ENCODE measurements around the gene DAPL1.
"Not testable (repeated sequence)": the region's sequence is repeated elsewhere in the genome, so short reads cannot be mapped to it uniquely, and the experiment has no call there.

DAPL1 gene

DNA sequence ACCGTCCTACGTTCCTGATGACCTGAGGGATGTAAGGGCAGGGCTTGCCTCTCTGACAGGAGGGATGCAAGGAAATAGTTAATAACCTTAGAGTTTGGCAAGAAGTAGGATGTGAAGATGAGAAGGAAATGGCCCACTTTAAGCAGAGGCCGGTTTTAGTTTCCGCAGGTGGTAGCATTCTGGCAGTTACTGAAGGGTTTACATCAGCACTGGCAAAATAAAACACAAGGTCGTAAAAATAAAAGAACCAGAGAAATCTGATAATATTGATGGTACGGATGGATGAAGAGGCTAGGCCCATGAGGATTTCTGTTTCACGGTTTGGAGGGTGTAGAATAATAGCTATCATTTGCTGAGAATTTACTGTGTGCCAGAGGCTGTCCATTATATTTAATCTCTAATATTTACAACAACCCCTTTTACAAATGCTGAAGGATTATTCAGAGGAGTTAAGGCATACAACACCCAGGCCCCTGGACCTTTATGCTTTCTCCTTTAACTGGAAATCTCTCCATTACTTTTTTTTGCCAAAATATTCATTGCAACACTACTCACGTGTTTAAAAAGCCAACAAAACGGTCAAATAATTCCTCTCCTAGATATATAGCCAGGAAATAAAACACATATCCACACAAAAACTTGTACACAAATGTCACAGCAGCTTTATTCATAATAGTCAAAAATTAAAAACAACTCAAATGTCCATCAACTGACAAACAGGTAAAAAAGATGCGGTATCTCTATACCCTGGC lies 28.5 kb downstream of the DAPL1 start:
- Mint-ChIP-seq H3K27ac (no peak overlapping the region), H3K36me3 (ENCODE audit: low read depth) (no peaks in the 10 kb centered on the region), H3K27me3 (no peaks in the 10 kb centered on the region), H3K9me3 (no peaks in the 10 kb centered on the region), H3K4me1 (ENCODE audit: low read depth) (no peaks in the 10 kb centered on the region), H3K4me3 (no peak overlapping the region)
- DNase-seq: no peak

DNA sequence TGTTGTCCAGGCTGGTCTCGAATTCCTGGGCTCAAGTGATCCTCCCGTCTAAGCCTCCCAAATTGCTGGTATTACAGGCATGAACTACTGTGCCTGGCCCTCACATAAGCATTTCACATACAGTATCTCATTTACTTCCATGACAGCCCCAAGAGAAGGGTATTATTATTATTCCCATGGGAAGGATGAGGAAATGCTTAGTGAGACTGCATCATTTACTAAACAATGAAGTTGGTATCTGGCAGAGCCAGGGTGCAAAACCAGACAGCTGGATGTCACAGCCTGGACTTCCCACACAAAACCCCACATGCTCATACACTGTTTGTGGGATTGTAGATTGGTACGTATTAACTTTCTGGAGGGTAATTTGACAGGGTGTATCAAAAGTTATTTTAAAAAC lies 29.9 kb downstream of the DAPL1 start:
- DNase-seq: no peak
- H3K4me3 Mint-ChIP-seq: no peak overlapping the region
- no peak overlapping the region for H3K27ac Mint-ChIP-seq
- H3K4me1 Mint-ChIP-seq (ENCODE audit: low read depth): no peaks in the 10 kb centered on the region
- no peaks in the 10 kb centered on the region for H3K9me3 Mint-ChIP-seq
- peaks cover 3% of the 10 kb centered on the region for H3K27me3 Mint-ChIP-seq
- no peaks in the 10 kb centered on the region for H3K36me3 Mint-ChIP-seq (ENCODE audit: low read depth)

DNA sequence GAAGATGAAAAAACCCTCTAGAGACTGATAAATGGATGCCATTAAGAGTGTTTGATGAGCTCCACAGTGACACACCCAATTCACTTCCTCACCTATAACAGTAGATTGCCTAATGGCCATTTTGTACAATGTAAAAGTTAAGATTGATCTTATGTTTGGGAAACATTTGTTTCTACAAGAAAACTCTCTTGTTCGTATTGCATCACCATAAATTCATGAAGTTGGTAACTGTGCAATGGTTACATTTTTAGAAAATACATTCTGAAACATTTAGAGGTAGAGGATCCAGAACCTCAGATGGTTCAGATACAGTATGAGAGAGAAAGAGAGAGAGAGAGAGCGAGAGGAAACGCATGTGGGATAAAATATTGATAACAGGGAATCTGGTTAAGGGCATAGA lies 31.8 kb downstream of the DAPL1 start:
- H3K27me3 Mint-ChIP-seq: peaks cover 3% of the 10 kb centered on the region
- H3K27ac Mint-ChIP-seq: no peak overlapping the region
- no peaks in the 10 kb centered on the region for H3K36me3 Mint-ChIP-seq (ENCODE audit: low read depth)
- H3K4me1 Mint-ChIP-seq (ENCODE audit: low read depth): no peaks in the 10 kb centered on the region
- no peak for DNase-seq
- no peak overlapping the region for H3K4me3 Mint-ChIP-seq
- no peaks in the 10 kb centered on the region for H3K9me3 Mint-ChIP-seq

DNA sequence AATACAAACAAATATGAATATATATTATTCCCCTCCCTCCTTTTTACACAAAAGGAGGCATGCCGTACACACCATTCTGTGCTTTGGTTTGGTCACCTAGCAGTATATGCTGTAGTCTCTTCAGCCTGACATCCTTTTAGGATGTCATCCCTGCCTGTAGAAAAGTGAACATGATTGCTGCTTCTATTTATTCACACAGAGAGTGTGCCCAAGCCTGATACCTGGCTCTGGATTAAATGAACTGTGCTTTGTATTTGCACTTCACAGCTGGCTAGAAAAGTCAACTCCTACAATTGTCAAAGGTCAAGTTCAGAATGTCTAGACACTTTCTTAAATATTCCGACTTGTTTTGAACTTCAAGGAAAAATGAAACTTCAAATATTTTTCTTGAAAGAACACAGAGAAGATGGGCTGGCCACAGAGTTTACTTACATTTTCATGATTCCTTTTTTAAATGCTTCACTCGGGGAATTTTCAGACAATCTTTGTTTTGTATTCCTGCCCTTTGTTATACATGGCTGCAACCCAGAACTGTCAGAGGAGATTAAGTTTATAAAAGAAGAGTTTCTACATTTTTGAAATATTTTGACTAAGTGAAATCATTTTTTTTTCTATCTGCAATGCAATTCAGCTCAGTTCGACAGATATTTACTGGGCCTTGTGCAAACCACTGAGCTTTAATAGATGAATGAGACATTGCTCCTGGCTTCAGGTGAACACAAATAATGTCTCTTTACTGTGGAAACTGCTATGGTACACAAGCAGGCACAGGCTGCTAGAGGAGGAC lies 33.5 kb downstream of the DAPL1 start:
- H3K27ac Mint-ChIP-seq: no peak overlapping the region

DNA sequence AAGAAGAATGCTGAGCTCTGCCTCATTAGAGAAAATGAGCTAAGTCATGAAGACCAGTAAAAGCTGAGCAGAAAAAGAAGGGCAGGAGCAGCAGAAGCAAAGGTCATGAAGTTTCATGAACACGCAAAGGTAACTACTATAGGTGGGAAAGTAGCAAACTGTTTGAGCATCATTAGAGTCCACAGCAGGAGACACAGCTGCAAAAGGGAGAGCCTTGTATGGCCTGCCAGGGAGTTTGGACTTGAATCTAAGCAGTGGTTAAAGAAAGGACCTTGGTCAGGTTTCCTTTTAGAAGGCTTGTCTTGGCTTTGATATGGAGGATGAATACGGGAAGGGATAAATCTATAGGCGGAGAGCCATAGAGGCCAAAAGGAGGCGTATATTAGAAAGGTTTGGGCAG lies 34.0 kb downstream of the DAPL1 start:
- no peaks in the 10 kb centered on the region for H3K9me3 Mint-ChIP-seq
- DNase-seq: no peak
- H3K4me1 Mint-ChIP-seq (ENCODE audit: low read depth): no peaks in the 10 kb centered on the region
- H3K4me3 Mint-ChIP-seq: no peak overlapping the region
- peaks cover 3% of the 10 kb centered on the region for H3K27me3 Mint-ChIP-seq
- no peaks in the 10 kb centered on the region for H3K36me3 Mint-ChIP-seq (ENCODE audit: low read depth)
- no peak overlapping the region for H3K27ac Mint-ChIP-seq

More for the DNA sequence above, 33.5 kb downstream of the DAPL1 start:
- DNase-seq: no peak
- no peaks in the 10 kb centered on the region for H3K4me1 Mint-ChIP-seq (ENCODE audit: low read depth)
- H3K36me3 Mint-ChIP-seq (ENCODE audit: low read depth): no peaks in the 10 kb centered on the region
- H3K9me3 Mint-ChIP-seq: no peaks in the 10 kb centered on the region
- peaks cover 3% of the 10 kb centered on the region for H3K27me3 Mint-ChIP-seq
- no peak overlapping the region for H3K4me3 Mint-ChIP-seq

DNA sequence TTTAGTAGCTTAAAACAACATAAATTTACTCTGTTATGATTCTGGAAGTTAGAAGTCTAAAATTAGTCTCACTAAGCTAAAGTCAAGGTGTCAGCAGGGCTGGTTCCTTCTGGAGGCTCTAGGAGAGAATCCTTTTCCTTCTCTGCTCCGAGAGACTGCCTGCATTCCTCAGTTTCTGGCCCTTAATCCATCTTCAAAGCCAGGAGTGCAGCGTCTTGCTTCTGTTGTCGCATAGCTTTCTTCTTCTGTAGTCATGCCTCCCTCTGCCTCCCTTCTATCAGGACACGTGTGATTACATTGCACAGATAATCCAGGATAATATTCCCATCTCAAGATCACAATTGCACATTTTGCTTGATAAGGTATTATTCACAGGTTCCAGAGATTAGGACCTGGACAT lies 35.1 kb downstream of the DAPL1 start:
- Mint-ChIP-seq H3K9me3 (no peaks in the 10 kb centered on the region), H3K4me1 (ENCODE audit: low read depth) (no peaks in the 10 kb centered on the region), H3K36me3 (ENCODE audit: low read depth) (no peaks in the 10 kb centered on the region), H3K4me3 (no peak overlapping the region), H3K27ac (no peak overlapping the region), H3K27me3 (peaks cover 3% of the 10 kb centered on the region)
- no peak for DNase-seq

DNA sequence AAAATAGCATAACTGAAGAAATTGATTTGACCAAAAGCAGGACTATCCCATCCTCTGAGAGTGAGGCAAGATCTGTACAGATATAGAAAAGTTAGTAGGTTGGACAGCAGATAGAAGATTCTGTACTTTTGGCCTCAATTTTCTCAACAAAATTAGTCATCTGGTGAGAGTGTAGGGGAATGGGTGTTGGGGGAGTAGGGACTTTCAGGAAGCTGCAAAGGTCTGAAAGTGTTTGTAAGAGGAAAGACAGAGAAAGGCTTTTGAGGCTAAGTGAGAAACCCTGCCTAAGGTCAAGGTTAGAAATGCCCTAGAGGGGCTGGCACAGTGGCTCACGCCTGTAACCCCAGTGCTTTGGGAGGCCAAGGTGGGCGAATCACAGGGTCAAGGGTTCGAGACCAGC lies 40.3 kb downstream of the DAPL1 start:
- peaks cover 2% of the 10 kb centered on the region for H3K27me3 Mint-ChIP-seq
- no peak for DNase-seq
- H3K36me3 Mint-ChIP-seq (ENCODE audit: low read depth): no peaks in the 10 kb centered on the region
- H3K9me3 Mint-ChIP-seq: no peaks in the 10 kb centered on the region
- H3K4me3 Mint-ChIP-seq: no peak overlapping the region
- no peaks in the 10 kb centered on the region for H3K4me1 Mint-ChIP-seq (ENCODE audit: low read depth)
- H3K27ac Mint-ChIP-seq: no peak overlapping the region

DNA sequence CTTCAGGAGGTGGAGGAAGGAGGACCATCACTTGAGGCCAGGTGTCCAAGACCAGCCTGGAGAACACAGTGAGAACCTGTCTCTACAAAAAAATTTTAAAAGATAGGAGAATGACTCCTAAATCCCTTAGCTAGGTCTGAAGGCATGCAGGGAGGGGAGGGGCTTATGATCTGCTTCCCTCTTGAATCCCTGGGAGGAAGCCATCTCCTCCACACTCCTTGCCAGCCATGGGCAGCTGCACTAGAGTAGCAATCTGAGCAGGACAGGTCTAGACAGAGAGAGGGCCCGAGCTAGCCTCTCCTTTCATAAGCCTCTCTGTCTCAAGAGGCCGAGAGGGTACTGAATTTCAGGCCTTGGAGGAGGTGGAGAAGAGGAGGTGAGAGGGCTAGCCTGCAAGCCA lies 42.5 kb downstream of the DAPL1 start:
- Mint-ChIP-seq H3K4me3 (no peak overlapping the region), H3K36me3 (ENCODE audit: low read depth) (no peaks in the 10 kb centered on the region), H3K4me1 (ENCODE audit: low read depth) (no peaks in the 10 kb centered on the region), H3K27ac (no peak overlapping the region), H3K9me3 (no peaks in the 10 kb centered on the region), H3K27me3 (peaks cover 10% of the 10 kb centered on the region)
- no peak for DNase-seq

DNA sequence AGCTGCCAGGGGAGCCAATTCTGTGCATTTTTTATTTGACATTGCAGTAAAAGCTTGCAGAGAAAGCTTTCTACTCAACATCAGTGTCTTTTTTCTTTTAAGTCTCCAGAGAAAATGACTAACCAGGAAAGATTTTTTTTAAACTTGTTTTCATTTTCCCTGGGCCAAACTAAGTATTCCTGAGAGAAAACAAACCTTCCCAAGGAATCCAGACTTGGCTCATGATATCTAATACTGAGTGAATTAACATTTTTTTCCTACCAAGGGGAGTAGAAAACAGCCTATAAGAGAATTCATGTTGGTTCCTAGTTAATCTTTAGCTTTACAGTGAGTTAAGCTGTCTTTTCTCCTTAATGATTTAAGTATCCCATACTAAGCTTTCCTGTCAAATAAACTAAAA lies 46.7 kb downstream of the DAPL1 start:
- no peaks in the 10 kb centered on the region for H3K36me3 Mint-ChIP-seq (ENCODE audit: low read depth)
- no peak for DNase-seq
- no peaks in the 10 kb centered on the region for H3K9me3 Mint-ChIP-seq
- H3K27ac Mint-ChIP-seq: no peak overlapping the region
- H3K27me3 Mint-ChIP-seq: peaks cover 13% of the 10 kb centered on the region
- H3K4me1 Mint-ChIP-seq (ENCODE audit: low read depth): no peaks in the 10 kb centered on the region
- H3K4me3 Mint-ChIP-seq: no peak overlapping the region

DNA sequence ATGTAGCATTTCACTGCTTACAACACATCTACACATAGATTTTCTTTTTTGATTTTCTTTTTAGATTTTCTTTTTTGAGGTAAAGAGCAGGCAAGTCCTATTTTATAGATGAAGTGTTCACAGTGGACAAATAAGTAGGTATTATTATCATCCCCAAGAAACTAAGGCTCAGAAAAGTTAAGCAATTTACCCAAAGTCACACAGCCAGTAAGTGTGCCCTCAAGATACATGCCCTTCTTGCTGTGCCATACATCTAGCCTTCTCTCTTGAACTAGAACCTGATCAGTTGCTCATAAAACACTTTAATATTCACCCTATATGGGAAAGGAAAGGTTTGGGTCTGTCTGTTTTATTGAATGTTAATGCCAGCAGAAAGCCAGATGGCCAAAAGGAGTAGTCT lies 50.3 kb downstream of the DAPL1 start:
- H3K36me3 Mint-ChIP-seq (ENCODE audit: low read depth): no peaks in the 10 kb centered on the region
- no peak overlapping the region for H3K27ac Mint-ChIP-seq
- H3K4me1 Mint-ChIP-seq (ENCODE audit: low read depth): no peaks in the 10 kb centered on the region
- no peak for DNase-seq
- H3K9me3 Mint-ChIP-seq: no peaks in the 10 kb centered on the region
- peaks cover 11% of the 10 kb centered on the region for H3K27me3 Mint-ChIP-seq
- no peak overlapping the region for H3K4me3 Mint-ChIP-seq

DNA sequence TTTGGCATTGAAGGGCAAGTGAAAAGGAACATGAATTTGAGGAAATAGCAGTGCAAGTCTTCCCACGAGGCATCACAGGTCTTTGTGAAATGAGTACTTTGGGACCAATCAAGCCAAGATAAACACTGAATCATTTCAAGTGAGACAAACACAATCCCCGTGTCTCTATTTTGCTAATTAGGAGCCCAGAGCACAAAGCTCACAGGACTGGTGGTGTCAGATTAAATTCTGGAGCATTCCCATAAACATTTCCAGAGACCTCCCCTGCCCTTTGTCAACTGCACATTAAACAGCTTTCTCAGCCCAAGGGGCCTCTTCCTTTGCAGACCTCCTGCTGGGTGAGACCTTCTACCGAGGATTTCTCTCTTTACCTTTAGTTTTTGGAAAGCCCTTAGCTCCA lies 50.7 kb downstream of the DAPL1 start:
- no peak for DNase-seq
- Mint-ChIP-seq H3K9me3 (no peaks in the 10 kb centered on the region), H3K36me3 (ENCODE audit: low read depth) (no peaks in the 10 kb centered on the region), H3K4me1 (ENCODE audit: low read depth) (no peaks in the 10 kb centered on the region), H3K27me3 (peaks cover 8% of the 10 kb centered on the region), H3K4me3 (no peak overlapping the region), H3K27ac (no peak overlapping the region)

DNA sequence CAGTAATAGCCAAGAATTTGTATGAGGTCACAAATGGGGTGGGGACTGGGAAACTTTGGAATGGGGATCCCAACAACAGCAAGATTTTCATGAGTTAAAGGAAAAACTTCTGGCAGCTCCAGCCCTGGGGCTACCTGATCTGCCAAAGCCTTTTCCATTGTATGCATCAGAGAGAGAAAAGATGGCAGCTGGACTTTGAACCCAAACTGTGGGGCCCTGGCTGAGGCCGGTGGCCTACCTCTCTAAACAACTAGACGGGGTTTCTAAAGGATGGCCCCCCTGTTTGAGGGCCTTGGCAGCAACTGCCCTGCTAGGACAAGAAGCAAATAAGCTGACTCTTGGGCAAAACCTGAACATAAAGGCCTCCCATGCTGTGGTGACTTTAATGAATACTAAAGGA lies 52.4 kb downstream of the DAPL1 start:
- not testable (repeated sequence) for H3K4me1 Mint-ChIP-seq (ENCODE audit: low read depth); H3K36me3 Mint-ChIP-seq (ENCODE audit: low read depth); H3K9me3 Mint-ChIP-seq; H3K27ac Mint-ChIP-seq; DNase-seq; H3K27me3 Mint-ChIP-seq; H3K4me3 Mint-ChIP-seq

DNA sequence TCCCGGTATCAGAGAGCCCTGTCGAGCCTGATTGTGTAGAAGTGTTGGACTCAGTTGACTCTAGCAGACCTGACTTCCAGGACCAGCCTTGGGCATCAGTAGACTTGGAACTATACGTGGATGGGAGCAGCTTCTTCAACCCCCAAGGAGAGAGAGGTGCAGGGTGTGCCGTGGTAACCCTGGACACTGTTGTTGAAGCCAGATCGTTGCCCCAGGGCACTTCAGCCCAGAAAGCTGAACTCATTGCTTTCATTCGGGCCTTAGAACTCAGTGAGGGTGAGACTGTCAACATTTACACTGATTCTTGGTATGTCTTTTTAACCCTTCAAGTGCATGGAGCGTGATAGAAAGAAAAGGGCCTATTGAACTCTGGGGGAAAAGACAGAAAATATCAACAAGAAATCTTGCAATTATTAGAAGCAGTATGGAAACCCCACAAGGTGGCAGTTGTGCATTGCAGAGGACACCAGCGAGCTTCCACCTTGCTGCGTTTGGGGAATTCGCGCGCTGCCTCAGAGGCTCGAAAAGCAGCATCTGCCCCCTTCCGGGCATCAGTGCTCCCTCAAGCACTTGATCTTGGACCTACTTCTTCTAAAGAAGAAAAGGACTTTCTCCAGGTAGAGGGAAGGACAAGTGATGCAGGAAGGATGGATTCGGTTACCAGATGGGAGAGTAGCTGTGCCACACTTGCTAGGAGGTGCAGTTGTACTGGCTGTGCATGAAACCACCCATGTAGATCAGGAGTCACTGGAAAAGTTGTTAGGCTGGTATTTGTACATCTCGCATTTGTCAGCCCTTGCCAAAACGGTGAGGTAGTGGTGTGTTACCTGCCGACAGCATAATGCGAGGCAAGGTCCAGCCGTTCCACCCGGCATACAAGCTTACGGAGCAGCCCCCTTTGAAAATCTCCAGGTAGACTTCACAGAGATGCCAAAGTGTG lies 53.2 kb downstream of the DAPL1 start:
- not testable (repeated sequence) for H3K4me3 Mint-ChIP-seq; H3K36me3 Mint-ChIP-seq (ENCODE audit: low read depth); DNase-seq; H3K9me3 Mint-ChIP-seq; H3K27me3 Mint-ChIP-seq; H3K27ac Mint-ChIP-seq; H3K4me1 Mint-ChIP-seq (ENCODE audit: low read depth)

DNA sequence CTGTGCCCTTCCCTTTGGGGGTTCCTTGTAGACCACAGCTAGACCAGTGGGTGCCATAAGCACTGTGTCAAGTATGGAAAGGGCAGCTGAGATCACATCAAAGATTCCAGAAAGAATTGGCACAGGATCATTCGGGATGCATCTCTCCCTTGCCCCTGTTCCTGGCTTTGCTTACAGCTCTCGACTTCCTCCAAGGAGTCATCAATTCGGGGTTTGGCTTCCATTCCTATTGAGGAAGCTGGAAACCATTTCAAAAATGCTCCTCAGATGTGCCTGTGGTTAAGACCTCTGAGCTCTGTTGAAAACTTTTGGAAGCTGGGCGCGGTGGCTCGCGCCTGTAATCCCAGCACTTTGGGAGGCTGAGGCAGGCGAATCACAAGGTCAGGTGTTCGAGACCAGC lies 65.1 kb downstream of the DAPL1 start:
- not testable (repeated sequence) for H3K4me3 Mint-ChIP-seq; H3K9me3 Mint-ChIP-seq; DNase-seq; H3K4me1 Mint-ChIP-seq (ENCODE audit: low read depth); H3K27ac Mint-ChIP-seq; H3K27me3 Mint-ChIP-seq; H3K36me3 Mint-ChIP-seq (ENCODE audit: low read depth)

DNA sequence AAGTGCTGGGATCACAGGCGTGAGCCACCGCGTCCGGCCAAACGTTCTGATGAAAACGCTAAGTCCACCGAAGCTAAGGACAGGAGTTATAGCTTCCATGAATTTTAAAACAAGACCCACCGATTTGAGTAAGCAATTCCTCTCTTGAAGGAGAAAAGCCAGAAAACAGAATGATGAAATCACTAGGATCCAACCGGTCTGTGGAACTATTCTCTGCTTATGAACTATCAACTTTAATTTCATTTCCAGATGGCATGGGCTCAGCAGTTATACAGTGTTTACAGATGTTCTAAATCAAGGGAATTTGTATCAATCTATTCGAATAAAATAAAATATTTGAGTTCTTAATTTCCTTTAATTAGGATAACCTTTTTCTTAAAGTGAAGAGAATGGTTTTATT lies 66.5 kb downstream of the DAPL1 start:
- H3K9me3 Mint-ChIP-seq; H3K4me3 Mint-ChIP-seq; H3K27ac Mint-ChIP-seq; DNase-seq; H3K36me3 Mint-ChIP-seq (ENCODE audit: low read depth); H3K27me3 Mint-ChIP-seq; H3K4me1 Mint-ChIP-seq (ENCODE audit: low read depth): not testable (repeated sequence)

All from activated T-cell treated with anti-CD3 and anti-CD28 coated beads, Interleukin-2, amount 50 U/mL, for 24 hours (primary cell).